Mesendoderm (in vitro differentiated cells): ENCODE measurements around the gene NKG7.
"Not testable (repeated sequence)": the region's sequence is repeated elsewhere in the genome, so short reads cannot be mapped to it uniquely, and the experiment has no call there.

Experiments
- DNase-seq: peaks from one replicate; pipeline ENCODE4 v3.0.0; 2013
- H2AK5ac ChIP-seq: 2 replicates; pipeline ENCODE4 v1.6.1; 2013; ENCODE audit warnings: low read length, inconsistent platforms
- H2BK120ac ChIP-seq: 2 replicates; pipeline ENCODE4 v1.6.1; 2013; ENCODE audit warnings: low read depth, mild to moderate bottlenecking, low read length, moderate library complexity, mixed read lengths
- H2BK15ac ChIP-seq: replicated peaks from 2 replicates; pipeline ENCODE4 v1.6.1; 2013; ENCODE audit warnings: low read depth, mild to moderate bottlenecking, moderate library complexity
- H2BK5ac ChIP-seq: 2 replicates; pipeline ENCODE4 v1.6.1; 2013; ENCODE audit warnings: low read length, inconsistent platforms
- H3K18ac ChIP-seq: 2 replicates; pipeline ENCODE4 v1.6.1; 2013; ENCODE audit warnings: mild to moderate bottlenecking, low read length, mixed read lengths
- H3K23ac ChIP-seq: one replicate; pipeline ENCODE4 v1.6.1; 2013; ENCODE audit warnings: low read length
- H3K27ac ChIP-seq: 2 replicates; pipeline ENCODE4 v1.5.1; 2013; ENCODE audit warnings: low read depth, mild to moderate bottlenecking, inconsistent platforms, low read length, moderate library complexity
- H3K27me3 ChIP-seq: 2 replicates; pipeline ENCODE4 v1.6.1; 2013; ENCODE audit warnings: low read length, control low read depth, mild to moderate bottlenecking, inconsistent platforms; ENCODE audit not compliant: insufficient read depth, poor library complexity
- H3K36me3 ChIP-seq: 2 replicates; pipeline ENCODE4 v1.6.1; 2013; ENCODE audit warnings: low read length, inconsistent platforms; ENCODE audit not compliant: control insufficient read depth, insufficient read depth
- H3K4ac ChIP-seq: one replicate; pipeline ENCODE4 v1.6.1; 2013; ENCODE audit warnings: low read depth, mild to moderate bottlenecking, low read length, moderate library complexity
- H3K4me1 ChIP-seq: 2 replicates; pipeline ENCODE4 v1.6.1; 2013; ENCODE audit warnings: low read depth, low read length, inconsistent platforms; ENCODE audit not compliant: control insufficient read depth
- H3K4me2 ChIP-seq: 2 replicates; pipeline ENCODE4 v1.6.1; 2013; ENCODE audit warnings: low read length
- H3K4me3 ChIP-seq: 2 replicates; pipeline ENCODE4 v1.5.1; 2013; ENCODE audit warnings: mild to moderate bottlenecking, low read length
- H3K56ac ChIP-seq: one replicate; pipeline ENCODE4 v1.6.1; 2013; ENCODE audit warnings: low read length
- H3K79me1 ChIP-seq: 2 replicates; pipeline ENCODE4 v1.6.1; 2013; ENCODE audit warnings: low read length, inconsistent platforms
- H3K79me2 ChIP-seq: 2 replicates; pipeline ENCODE4 v1.6.1; 2013; ENCODE audit warnings: mild to moderate bottlenecking, low read length; ENCODE audit not compliant: control insufficient read depth, insufficient read depth
- H3K9ac ChIP-seq: 2 replicates; pipeline ENCODE4 v1.6.1; 2013; ENCODE audit warnings: low read length, inconsistent platforms
- H4K5ac ChIP-seq: one replicate; pipeline ENCODE4 v1.6.1; 2013; ENCODE audit warnings: low read length
- H4K8ac ChIP-seq: one replicate; pipeline ENCODE4 v1.6.1; 2013; ENCODE audit warnings: low read depth, mild to moderate bottlenecking, control low read depth, low read length, moderate library complexity
- WGBS: extraction: QIAGEN DNeasy Blood & Tissue Kit; methylation state at CpG from one replicate; pipeline ENCODE4 v1.1.7; 2013; ENCODE audit warnings: low lambda C conversion rate, missing lambda C conversion rate; ENCODE audit not compliant: insufficient coverage; ENCODE audit errors: extremely low coverage; 5-methylcytosine and 5-hydroxymethylcytosine counted together

NKG7 gene

DNA sequence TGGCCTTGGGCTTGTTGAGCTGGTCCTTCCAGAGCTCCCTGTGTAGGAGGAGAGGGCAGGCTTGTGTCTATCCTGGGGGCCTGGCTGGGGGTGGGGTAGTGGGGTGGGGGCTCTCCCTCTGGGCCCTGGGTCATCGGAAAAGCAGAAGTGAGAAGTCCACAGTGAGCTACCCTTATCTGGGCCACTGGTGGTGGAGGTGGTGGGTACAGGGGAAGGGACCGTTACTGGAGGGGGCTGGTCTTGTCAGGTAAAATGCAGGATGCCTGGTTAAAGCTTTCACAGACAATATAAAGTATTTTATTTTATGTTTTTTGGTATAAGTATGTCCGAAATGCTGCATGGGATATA, 45.3 kb upstream of the NKG7 start:
- Histone ChIP-seq H2AK5ac (no peak overlapping the region), H4K5ac (no peak overlapping the region), H4K8ac (no peak overlapping the region), H3K36me3 (no peaks in the 10 kb centered on the region), H3K79me1 (no peaks in the 10 kb centered on the region), H2BK15ac (no peak overlapping the region), H3K27me3 (no peaks in the 10 kb centered on the region), H3K27ac (no peak overlapping the region), H3K4ac (no peak overlapping the region), H3K56ac (no peak overlapping the region), H3K23ac (no peak overlapping the region), H3K4me2 (no peak overlapping the region), H2BK120ac (no peak overlapping the region), H3K4me1 (no peaks in the 10 kb centered on the region), H2BK5ac (no peak overlapping the region), H3K4me3 (no peak overlapping the region), H3K79me2 (no peaks in the 10 kb centered on the region), H3K9ac (no peak overlapping the region), H3K18ac (no peak overlapping the region)
- no CpG with 5 or more reads among the region's 3 CpGs for WGBS
- DNase-seq, result no peak

DNA sequence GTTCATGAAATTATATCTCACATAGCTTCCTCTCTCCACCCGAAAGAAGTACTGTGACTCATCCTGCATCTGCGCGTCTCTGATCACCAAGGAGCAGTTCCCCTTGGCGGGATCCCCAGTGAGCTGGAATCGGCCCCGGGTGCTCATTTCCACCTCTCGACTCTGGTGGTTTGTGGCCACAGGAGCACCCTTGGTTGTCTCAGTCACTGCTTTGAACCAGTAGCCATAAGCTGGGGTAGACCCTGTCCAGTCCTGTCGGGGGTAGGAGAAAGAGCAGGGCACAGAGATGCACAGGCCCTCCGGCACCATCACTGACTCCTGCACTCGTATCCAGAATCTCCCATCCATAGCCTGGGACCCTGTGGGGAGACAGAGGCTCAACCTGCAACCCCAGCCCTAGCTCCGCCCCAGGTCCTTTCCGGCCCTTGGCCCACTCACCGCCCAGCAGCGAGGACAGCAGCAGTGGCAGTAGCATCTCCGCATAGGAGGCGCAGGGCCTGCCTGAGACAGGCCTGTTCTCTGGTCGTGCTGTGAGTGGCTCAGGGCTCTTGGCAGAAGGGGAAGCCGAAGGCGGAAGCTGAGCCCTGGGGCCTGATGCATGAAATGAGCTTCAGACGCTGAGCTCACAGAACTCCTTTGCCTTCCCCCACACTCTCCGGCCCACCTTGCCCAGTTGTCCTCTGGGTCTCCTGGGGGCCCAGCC, 44.8 kb upstream of the NKG7 start, which contains the start of gene SIGLEC10:
SIGLEC10 (minus strand) TSS at position 536 of the 703 bp plus-strand sequence; CDS start at position 475, 61 bp downstream.
- Histone ChIP-seq H3K27me3 (no peaks in the 10 kb centered on the region), H3K9ac (no peak within 1 kb of the TSS), H3K4ac (no peak within 1 kb of the TSS), H2BK5ac (no peak within 1 kb of the TSS), H2BK120ac (no peak within 1 kb of the TSS), H3K18ac (no peak within 1 kb of the TSS), H3K79me2 (no peaks in the 10 kb centered on the region), H3K4me3 (no peak within 1 kb of the TSS), H3K27ac (no peak within 1 kb of the TSS), H3K4me1 (no peaks in the 10 kb centered on the region), H3K56ac (no peak within 1 kb of the TSS), H4K5ac (no peak within 1 kb of the TSS), H4K8ac (no peak within 1 kb of the TSS), H3K23ac (peak within 1 kb of the TSS; percentile 45), H2BK15ac (no peak within 1 kb of the TSS), H2AK5ac (no peak within 1 kb of the TSS), H3K79me1 (no peaks in the 10 kb centered on the region), H3K36me3 (no peaks in the 10 kb centered on the region), H3K4me2 (no peak within 1 kb of the TSS)
- WGBS, result no CpG with 5 or more reads among the region's 21 CpGs
- DNase-seq, result no peak

DNA sequence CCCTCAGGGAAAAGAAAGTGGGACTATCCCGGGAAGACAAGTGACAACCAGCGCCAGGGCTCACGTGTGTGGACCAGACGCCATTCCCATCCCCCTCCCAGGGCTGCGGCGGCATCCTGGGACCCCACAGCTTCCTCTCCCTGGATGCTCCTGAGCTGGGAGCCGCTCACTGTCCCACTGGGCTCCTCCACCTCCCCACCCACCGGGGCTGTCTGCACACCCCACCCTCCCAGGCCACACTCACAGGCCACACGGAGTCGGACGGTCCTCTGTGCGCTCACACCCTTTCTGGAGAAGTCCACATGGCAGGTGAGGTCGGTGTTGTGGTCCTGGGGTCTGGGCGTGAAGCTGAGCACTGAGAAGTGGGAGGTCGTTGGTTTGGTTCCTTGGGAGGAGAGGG, 44.0 kb upstream of the NKG7 start:
- WGBS, result no CpG with 5 or more reads among the region's 15 CpGs
- not testable (repeated sequence) for H3K27ac ChIP-seq, H3K4me2 ChIP-seq, H3K56ac ChIP-seq, H2BK120ac ChIP-seq, H2BK5ac ChIP-seq, H3K4ac ChIP-seq, H4K8ac ChIP-seq, H3K27me3 ChIP-seq, H3K9ac ChIP-seq, DNase-seq, H2AK5ac ChIP-seq, H3K23ac ChIP-seq, H3K4me1 ChIP-seq, H4K5ac ChIP-seq, H3K4me3 ChIP-seq, H3K18ac ChIP-seq, H3K36me3 ChIP-seq, H3K79me2 ChIP-seq, H3K79me1 ChIP-seq, H2BK15ac ChIP-seq

DNA sequence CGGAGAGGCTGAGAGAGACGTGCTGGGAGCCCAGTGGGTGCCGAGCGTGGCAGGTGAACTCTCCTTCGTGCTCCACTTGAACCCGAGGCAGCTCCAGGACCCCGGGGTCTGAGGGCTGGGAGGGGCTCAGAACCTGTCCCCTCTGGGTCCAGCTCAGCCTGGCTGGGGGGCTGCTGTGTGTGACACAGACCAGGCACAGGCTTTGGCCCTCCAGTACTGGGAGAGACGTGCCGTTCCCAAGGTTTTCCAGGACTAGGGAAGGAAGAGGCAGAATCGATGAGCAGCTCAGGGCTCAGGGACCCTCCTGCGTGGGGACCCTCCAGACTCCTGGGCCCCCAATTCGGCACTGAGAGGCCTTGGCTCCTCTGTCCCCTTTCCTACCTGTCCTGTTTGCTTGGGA, 42.7 kb upstream of the NKG7 start:
- no peak for DNase-seq
- Histone ChIP-seq H3K4me3 (no peak overlapping the region), H3K36me3 (no peaks in the 10 kb centered on the region), H4K8ac (no peak overlapping the region), H2BK120ac (no peak overlapping the region), H3K4me2 (no peak overlapping the region), H2BK15ac (no peak overlapping the region), H3K79me2 (no peaks in the 10 kb centered on the region), H2BK5ac (no peak overlapping the region), H3K23ac (no peak overlapping the region), H3K4ac (no peak overlapping the region), H2AK5ac (no peak overlapping the region), H3K79me1 (no peaks in the 10 kb centered on the region), H4K5ac (no peak overlapping the region), H3K4me1 (no peaks in the 10 kb centered on the region), H3K27ac (no peak overlapping the region), H3K18ac (no peak overlapping the region), H3K56ac (no peak overlapping the region), H3K9ac (no peak overlapping the region), H3K27me3 (no peaks in the 10 kb centered on the region)
- WGBS, result no CpG with 5 or more reads among the region's 12 CpGs

DNA sequence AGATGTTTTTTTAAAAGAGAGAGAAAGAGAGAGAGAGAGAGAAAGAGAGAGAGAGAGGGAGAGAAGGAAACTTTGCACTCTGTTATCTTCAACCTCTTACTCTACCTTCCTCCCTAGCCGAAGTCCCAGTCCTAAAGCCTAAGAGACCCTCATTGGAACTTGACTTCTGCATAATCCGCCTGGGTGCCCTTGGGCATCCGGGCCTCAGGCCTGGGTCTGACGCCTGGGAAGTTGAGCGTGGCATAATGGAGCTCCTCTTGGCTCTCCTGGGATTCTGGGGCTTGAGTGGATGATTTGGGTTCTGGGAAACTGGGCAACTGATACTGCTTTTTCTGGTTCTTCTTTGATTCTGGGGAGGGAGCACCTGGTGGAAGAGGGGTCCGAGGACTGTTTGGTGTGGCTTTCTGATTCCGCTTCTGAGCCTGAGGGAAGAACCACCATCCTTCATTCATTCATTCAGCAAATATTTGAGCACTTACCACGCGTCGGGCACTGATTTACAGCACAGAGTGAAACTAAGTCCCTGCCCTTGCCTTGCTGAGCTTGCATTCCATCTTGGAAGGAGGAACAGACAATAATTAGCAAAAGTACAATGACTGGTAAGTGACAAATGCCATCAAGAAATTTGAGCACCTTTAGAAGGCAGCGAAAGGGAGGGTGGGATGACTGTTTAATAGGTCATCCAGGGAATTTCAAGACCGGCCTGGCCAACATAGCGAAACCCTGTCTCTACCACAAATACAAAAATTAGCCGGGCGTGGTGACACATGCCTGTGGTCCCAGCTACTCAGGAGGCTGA, 38.7 kb upstream of the NKG7 start:
- Histone ChIP-seq H2BK5ac (no peak overlapping the region), H2BK120ac (no peak overlapping the region), H3K27ac (no peak overlapping the region), H4K5ac (no peak overlapping the region), H3K79me2 (no peaks in the 10 kb centered on the region), H2AK5ac (no peak overlapping the region), H3K56ac (no peak overlapping the region), H3K4me3 (no peak overlapping the region), H4K8ac (no peak overlapping the region), H3K4ac (no peak overlapping the region), H3K79me1 (no peaks in the 10 kb centered on the region), H3K36me3 (no peaks in the 10 kb centered on the region), H3K9ac (no peak overlapping the region), H3K27me3 (no peaks in the 10 kb centered on the region), H2BK15ac (no peak overlapping the region), H3K18ac (no peak overlapping the region), H3K4me1 (no peaks in the 10 kb centered on the region), H3K23ac (no peak overlapping the region), H3K4me2 (no peak overlapping the region)
- no peak for DNase-seq
- no CpG with 5 or more reads among the region's 15 CpGs for WGBS
